GM12801 (cell line): ENCODE measurements around the gene IMPACT.

Source experiments
- CTCF ChIP-seq: IDR thresholded peaks from one replicate; pipeline ENCODE4 v1.5.1; 2011; ENCODE audit warnings: control low read depth; ENCODE audit not compliant: insufficient read length; ENCODE audit errors: extremely low read depth

IMPACT gene

DNA sequence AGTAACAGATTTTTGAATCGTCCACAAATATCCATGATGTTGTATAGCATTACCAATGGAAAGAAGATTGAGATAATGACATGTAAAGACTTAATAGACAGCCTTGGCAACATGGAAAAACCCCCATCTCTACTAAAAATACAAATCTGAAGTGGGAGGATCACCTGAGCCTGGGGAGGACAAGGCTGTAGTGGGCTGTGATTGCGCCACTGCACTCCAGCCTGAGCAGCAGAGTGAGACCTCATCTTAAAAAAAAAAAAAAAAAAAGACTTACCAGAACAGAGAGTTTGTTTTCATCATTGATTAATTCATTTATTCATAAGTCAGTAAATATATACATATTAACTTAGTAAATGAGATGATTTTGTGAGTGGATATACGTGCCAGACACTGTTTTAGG is 21.9 kb upstream of the IMPACT start:
- no peak for TF ChIP-seq CTCF

- no peak for TF ChIP-seq CTCF
Measured at GRCh38 chr18:24408496-24408895, 18.0 kb upstream of the IMPACT start.

GRCh38 chr18:24413148-24413547 is 13.3 kb upstream of the IMPACT start:
- no peak for TF ChIP-seq CTCF

DNA sequence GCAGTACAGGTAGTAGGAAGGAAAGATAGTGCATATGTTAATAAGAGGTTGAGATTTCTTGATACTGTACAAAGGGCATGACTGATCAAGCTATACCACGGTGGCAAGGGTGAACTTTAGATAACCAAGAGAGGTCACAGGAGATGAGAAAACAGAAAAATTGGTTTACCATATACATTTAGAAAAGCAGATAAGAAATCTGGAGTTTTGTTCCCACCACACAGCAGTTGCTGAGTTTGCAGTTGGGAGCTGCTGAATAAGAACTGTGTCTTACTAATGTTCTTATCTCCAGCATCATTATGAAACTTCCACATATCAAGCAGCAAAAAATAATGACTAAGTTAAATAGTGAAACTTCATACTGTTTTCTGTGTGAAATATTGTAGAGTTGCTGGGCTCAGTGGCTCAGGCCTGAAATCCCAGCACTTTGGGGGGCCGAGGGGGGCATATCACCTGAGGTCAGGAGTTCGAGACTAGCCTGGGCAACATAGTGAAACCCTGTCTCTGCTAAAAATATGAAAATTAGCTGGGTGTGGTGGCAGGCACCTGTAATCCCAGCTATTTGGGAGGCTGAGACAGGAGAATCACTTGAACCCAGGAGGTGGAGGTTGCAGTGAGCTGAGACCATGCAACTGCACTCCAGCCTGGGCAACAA is 12.0 kb upstream of the IMPACT start:
- no peak for TF ChIP-seq CTCF

- no peak for TF ChIP-seq CTCF
Measured at GRCh38 chr18:24417480-24417879, 9.0 kb upstream of the IMPACT start.

DNA sequence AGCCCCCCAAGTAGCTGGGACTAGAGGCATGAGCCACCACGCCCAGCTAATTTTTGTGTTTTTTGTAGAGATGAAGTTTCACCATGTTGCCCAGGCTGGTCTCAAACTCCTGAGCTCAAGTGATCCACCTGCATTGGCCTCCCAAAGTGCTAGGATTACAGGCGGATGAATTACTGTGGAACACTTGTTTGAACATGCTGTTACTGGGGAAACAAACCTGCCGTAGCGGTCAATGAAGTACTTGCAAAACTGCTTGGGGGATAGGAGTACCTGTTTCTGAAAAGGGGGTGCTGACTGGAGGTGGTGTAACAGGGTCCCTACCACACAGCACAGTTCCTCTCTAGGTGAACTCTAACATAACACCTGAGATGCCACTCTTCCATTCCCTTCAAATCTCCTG is 5.9 kb upstream of the IMPACT start:
- no peak for TF ChIP-seq CTCF

DNA sequence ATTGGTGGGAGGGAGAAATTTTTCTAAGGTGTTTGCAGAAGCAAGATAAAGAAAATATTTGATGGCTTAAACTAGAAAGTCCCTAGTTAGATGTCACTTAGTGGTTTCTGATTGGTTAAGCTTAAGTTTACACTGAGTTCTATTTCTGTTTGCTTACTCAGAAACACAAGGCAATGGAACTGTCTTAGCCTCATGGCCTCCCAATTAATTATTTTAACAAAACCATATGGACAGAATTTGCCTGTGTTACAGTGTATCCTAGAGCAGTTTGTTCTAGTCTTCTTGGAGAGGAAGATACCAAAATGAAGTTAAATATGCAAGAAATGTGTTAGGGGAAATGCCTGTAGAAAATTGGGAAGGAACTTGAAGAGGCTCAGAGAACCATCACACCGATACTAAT is 4.6 kb upstream of the IMPACT start:
- TF ChIP-seq CTCF = no peak

- TF ChIP-seq CTCF = no peak
Measured at GRCh38 chr18:24426073-24426397, 435 bp upstream of the IMPACT start.
